Stomach smooth muscle (tissue), 2 donors: ENCODE data around the gene CHD9.
"Not testable (repeated sequence)": the region's sequence is repeated elsewhere in the genome, so short reads cannot be mapped to it uniquely, and the experiment has no call there.

Experiments used
- H3K27ac ChIP-seq: one replicate; pipeline ENCODE4 v1.7.0; 2013; ENCODE audit warnings: mild to moderate bottlenecking, low read length, inconsistent platforms
- H3K27me3 ChIP-seq, 2 donors: one replicate each; pipeline ENCODE4 v1.7.0; 2013; ENCODE audit warnings: low read length in 2 of 2; ENCODE audit not compliant: insufficient read depth in 2 of 2, control insufficient read depth in 1 of 2
- H3K36me3 ChIP-seq, 2 donors: one replicate each; pipeline ENCODE4 v1.7.0; 2013; ENCODE audit warnings: low read length in 2 of 2; ENCODE audit not compliant: control insufficient read depth in 2 of 2, insufficient read depth in 2 of 2
- H3K4me1 ChIP-seq: one replicate; pipeline ENCODE4 v1.7.0; 2013; ENCODE audit warnings: low read length; ENCODE audit not compliant: control insufficient read depth, insufficient read depth
- H3K4me3 ChIP-seq, 2 donors: one replicate each; pipeline ENCODE4 v1.7.0; 2013; ENCODE audit warnings: low read length in 2 of 2
- H3K9ac ChIP-seq, 2 donors: one replicate each; pipeline ENCODE4 v1.7.0; 2013; ENCODE audit warnings: low read length in 2 of 2, mild to moderate bottlenecking in 1 of 2
- H3K9me3 ChIP-seq, 2 donors: one replicate each; pipeline ENCODE4 v1.7.0; 2013; ENCODE audit warnings: low read length in 2 of 2; ENCODE audit not compliant: control insufficient read depth in 2 of 2
- donor health status: healthy.
- donor health status: Pancreatic carcinoma.

The CHD9 gene

GRCh38 chr16:53235851-53236250 lies 181.1 kb downstream of the CHD9 start:
- Histone ChIP-seq H3K36me3 (peaks cover 19 to 25% of the 10 kb centered on the region in 2 donors), H3K27ac (no peak overlapping the region), H3K4me3 (no peak overlapping the region), H3K9ac (no peak overlapping the region), H3K4me1 (no peaks in the 10 kb centered on the region), H3K27me3 (no peaks in the 10 kb centered on the region), H3K9me3 (no peaks in the 10 kb centered on the region)

- Histone ChIP-seq H3K4me1 (no peaks in the 10 kb centered on the region), H3K9ac (no peak overlapping the region), H3K4me3 (no peak overlapping the region), H3K36me3 (peaks cover 19 to 31% of the 10 kb centered on the region in 2 donors), H3K9me3 (no peaks in the 10 kb centered on the region), H3K27me3 (no peaks in the 10 kb centered on the region), H3K27ac (no peak overlapping the region)
These were observed 194.5 kb downstream of the CHD9 start for GRCh38 chr16:53249331-53249730.

- H3K27ac ChIP-seq = no peak overlapping the region
- H3K9ac ChIP-seq = no peak overlapping the region
- no peaks in the 10 kb centered on the region for H3K4me1 ChIP-seq
- no peak overlapping the region for H3K4me3 ChIP-seq
- H3K9me3 ChIP-seq = no peaks in the 10 kb centered on the region
- H3K27me3 ChIP-seq = no peaks in the 10 kb centered on the region
- H3K36me3 ChIP-seq = peaks cover 14 to 19% of the 10 kb centered on the region in 2 donors
These were observed 202.2 kb downstream of the CHD9 start for GRCh38 chr16:53257001-53257400.

- Histone ChIP-seq H3K9ac (no peak overlapping the region), H3K4me3 (no peak overlapping the region), H3K4me1 (no peaks in the 10 kb centered on the region), H3K36me3 (peaks cover 19 to 25% of the 10 kb centered on the region in 2 donors), H3K27ac (no peak overlapping the region), H3K27me3 (no peaks in the 10 kb centered on the region), H3K9me3 (no peaks in the 10 kb centered on the region)
These were observed 204.0 kb downstream of the CHD9 start for GRCh38 chr16:53258809-53259208.

- Histone ChIP-seq H3K9ac (no peak overlapping the region), H3K4me3 (no peak overlapping the region), H3K27me3 (no peaks in the 10 kb centered on the region), H3K36me3 (peaks cover 10 to 29% of the 10 kb centered on the region in 2 donors), H3K4me1 (no peaks in the 10 kb centered on the region), H3K27ac (no peak overlapping the region), H3K9me3 (no peaks in the 10 kb centered on the region)
These were observed 206.5 kb downstream of the CHD9 start for GRCh38 chr16:53261276-53261675.

GRCh38 chr16:53262645-53263044 lies 207.9 kb downstream of the CHD9 start:
- H3K36me3 ChIP-seq = peaks cover 12 to 30% of the 10 kb centered on the region in 2 donors
- H3K4me1 ChIP-seq = no peaks in the 10 kb centered on the region
- no peaks in the 10 kb centered on the region for H3K27me3 ChIP-seq
- H3K4me3 ChIP-seq = no peak overlapping the region
- no peak overlapping the region for H3K9ac ChIP-seq
- no peak overlapping the region for H3K27ac ChIP-seq
- H3K9me3 ChIP-seq = no peaks in the 10 kb centered on the region

- Histone ChIP-seq H3K27me3 (no peaks in the 10 kb centered on the region), H3K4me1 (no peaks in the 10 kb centered on the region), H3K4me3 (no peak overlapping the region), H3K27ac (no peak overlapping the region), H3K9ac (no peak overlapping the region), H3K36me3 (peaks cover 9 to 35% of the 10 kb centered on the region in 2 donors), H3K9me3 (no peaks in the 10 kb centered on the region)
These were observed 211.4 kb downstream of the CHD9 start for GRCh38 chr16:53266156-53266555.

- not testable (repeated sequence) for H3K9ac ChIP-seq, H3K9me3 ChIP-seq, H3K27me3 ChIP-seq, H3K4me3 ChIP-seq, H3K27ac ChIP-seq, H3K4me1 ChIP-seq
- peaks cover 22 to 34% of the 10 kb centered on the region in 2 donors for H3K36me3 ChIP-seq
These were observed 223.7 kb downstream of the CHD9 start for GRCh38 chr16:53278498-53278897.

- Histone ChIP-seq H3K27ac (no peak overlapping the region), H3K9me3 (no peaks in the 10 kb centered on the region), H3K36me3 (peaks cover 12 to 14% of the 10 kb centered on the region in 2 donors), H3K27me3 (no peaks in the 10 kb centered on the region), H3K9ac (no peak overlapping the region), H3K4me1 (no peaks in the 10 kb centered on the region), H3K4me3 (no peak overlapping the region)
These were observed 226.5 kb downstream of the CHD9 start for GRCh38 chr16:53281280-53281679.

- no peak overlapping the region for H3K9ac ChIP-seq
- no peaks in the 10 kb centered on the region for H3K4me1 ChIP-seq
- no peak overlapping the region for H3K27ac ChIP-seq
- H3K4me3 ChIP-seq = no peak overlapping the region
- no peaks in the 10 kb centered on the region for H3K9me3 ChIP-seq
- no peaks in the 10 kb centered on the region for H3K27me3 ChIP-seq
- H3K36me3 ChIP-seq = peaks cover 15% of the 10 kb centered on the region in 2 donors
These were observed 227.1 kb downstream of the CHD9 start for GRCh38 chr16:53281859-53282258.

- Histone ChIP-seq H3K36me3 (peaks cover 16 to 18% of the 10 kb centered on the region in 2 donors), H3K4me3 (no peak overlapping the region), H3K27me3 (no peaks in the 10 kb centered on the region), H3K4me1 (no peaks in the 10 kb centered on the region), H3K27ac (no peak overlapping the region), H3K9me3 (no peaks in the 10 kb centered on the region), H3K9ac (no peak overlapping the region)
These were observed 227.5 kb downstream of the CHD9 start for GRCh38 chr16:53282328-53282727.
